Gastrocnemius medialis (tissue), 4 donors: ENCODE results near the gene STAT1. TPM values are rescaled to one million over a fixed set of nuclear protein-coding genes. Genes with fewer than 3 reads are reported as not detected.

ENCODE experiments used
- ATAC-seq, 2 donors: fragments of 150-250 bp; one replicate each; pipeline ENCODE4 v1.9.1; 2016
- DNase-seq, 2 donors: peaks; one replicate each; pipeline ENCODE4 v3.0.0-alpha.2; 2019
- H3K27ac ChIP-seq, 4 donors: fragments of 200-600 bp; sonication (generic); 1 replicate in 1 of 4; 2 replicates in 3 of 4; pipeline ENCODE4 v1.5.1; 2016 to 2018; ENCODE audit warnings: mild to moderate bottlenecking in 2 of 4, moderate library complexity in 1 of 4
- H3K27me3 ChIP-seq, 3 donors: fragments of 200-600 bp; sonication (generic) in 2 of 3; 1 replicate in 1 of 3; 2 replicates in 2 of 3; pipeline versions ENCODE4 v1.5.1 to v1.6.0; 2016 to 2019; ENCODE audit warnings: mild to moderate bottlenecking in 1 of 3, moderate library complexity in 1 of 3
- H3K36me3 ChIP-seq, 2 donors: fragments of 200-600 bp; sonication (generic) in 1 of 2; one replicate each; pipeline ENCODE4 v1.5.1; 2017 to 2018
- H3K4me1 ChIP-seq, 2 donors: fragments of 200-600 bp; sonication (generic) in 1 of 2; one replicate each; pipeline ENCODE4 v1.5.1; 2016 to 2017; ENCODE audit warnings: mild to moderate bottlenecking in 2 of 2
- H3K4me3 ChIP-seq, 4 donors: fragments of 200-600 bp; sonication (generic) in 3 of 4; 1 replicate in 1 of 4; 2 replicates in 3 of 4; pipeline ENCODE4 v1.5.1; 2016 to 2019; ENCODE audit warnings: mild to moderate bottlenecking in 2 of 4
- H3K9me3 ChIP-seq, 3 donors: fragments of 200-600 bp; sonication (generic) in 2 of 3; 1 replicate in 1 of 3; 2 replicates in 2 of 3; pipeline ENCODE4 v1.5.1; 2016 to 2019
- POLR2A ChIP-seq, 2 donors: fragments of 450-650 bp; IDR thresholded peaks; one replicate each; pipeline ENCODE4 v1.6.1; 2017; ENCODE audit warnings: antibody characterized with exemption in 2 of 2, mild to moderate bottlenecking in 2 of 2, moderate library complexity in 2 of 2
- in situ Hi-C, 4 donors: fragments of 200-750 bp; cut with MboI; loops; one replicate each; pipeline versions ENCODE4 v1.15.0 to v1.8.0; 2017; ENCODE audit warnings: low sequenced_read_pairs in 4 of 4
- intact Hi-C: fragments of 100-400 bp; cut with DNase I; formaldehyde crosslinking; loops from one replicate; pipeline ENCODE4 v1.15.1; 2023; ENCODE audit warnings: low total_unique reads
- total RNA-seq, 4 donors: library from RNA; depleted of rRNA; stranded (reverse); fragments of >200 nt; gene quantifications; one replicate each; pipeline versions ENCODE4 v1.1.0 to v1.2.3, GENCODE V29; 2016
- TF ChIP-seq, protein P1 (sequence below), 5 experiments: fragments of 450-650 bp in 3 of 5; fragments of 200-600 bp in 2 of 5; sonication (generic) in 2 of 5; IDR thresholded peaks in 4 of 5; conservative IDR thresholded peaks in 1 of 5; 1 replicate in 4 of 5; 2 replicates in 1 of 5; pipeline ENCODE4 v1.5.1; 2016 to 2019; ENCODE audit warnings: antibody characterized with exemption in 5 of 5, mild to moderate bottlenecking in 3 of 5, moderate library complexity in 3 of 5

STAT1 gene
- total RNA-seq, 4 donors from 2014 or later, result 23.0 to 36.9 (median 28.6) TPM

DNA sequence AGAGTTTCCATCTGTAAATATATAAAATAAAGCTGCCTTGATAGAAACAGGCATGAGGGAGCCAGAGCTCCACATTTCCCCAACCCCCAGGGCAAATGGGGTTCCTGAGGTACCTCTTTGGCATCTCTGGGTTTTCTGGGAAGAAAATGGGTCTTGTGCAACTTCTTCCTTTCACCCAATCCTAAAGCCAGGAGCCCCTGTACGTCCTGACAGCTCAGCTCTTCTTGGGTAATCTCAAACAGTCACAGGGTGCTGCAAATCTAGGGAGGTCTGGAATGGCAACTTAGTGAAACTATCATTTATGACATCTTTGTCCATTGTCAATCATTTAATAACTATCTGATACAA, 36.6 kb upstream of the STAT1 start:
- Histone ChIP-seq H3K27me3 (no peaks in the 10 kb centered on the region), H3K4me3 (no peak overlapping the region), H3K36me3 (no peaks in the 10 kb centered on the region), H3K9me3 (no peaks in the 10 kb centered on the region), H3K27ac (peak overlapping the region in 3 of 4 donors; percentile 11 to 24 (median 24)), H3K4me1 (no peaks in the 10 kb centered on the region)
- DNase-seq (no peak), ATAC-seq (peak; percentile 42 to 63)
- intact Hi-C loops (loop anchor here (5.0 to 10.0 kb wide), 2 partner anchors 104 to 472 kb away; partner anchors contain the start of gene STAT4), in situ Hi-C loops (loop anchor here in 2 of 4 donors (10.0 to 25.0 kb wide), 2 partner anchors 462 to 474 kb away; no protein-coding TSS in a partner anchor)
- TF ChIP-seq, protein P1, sequence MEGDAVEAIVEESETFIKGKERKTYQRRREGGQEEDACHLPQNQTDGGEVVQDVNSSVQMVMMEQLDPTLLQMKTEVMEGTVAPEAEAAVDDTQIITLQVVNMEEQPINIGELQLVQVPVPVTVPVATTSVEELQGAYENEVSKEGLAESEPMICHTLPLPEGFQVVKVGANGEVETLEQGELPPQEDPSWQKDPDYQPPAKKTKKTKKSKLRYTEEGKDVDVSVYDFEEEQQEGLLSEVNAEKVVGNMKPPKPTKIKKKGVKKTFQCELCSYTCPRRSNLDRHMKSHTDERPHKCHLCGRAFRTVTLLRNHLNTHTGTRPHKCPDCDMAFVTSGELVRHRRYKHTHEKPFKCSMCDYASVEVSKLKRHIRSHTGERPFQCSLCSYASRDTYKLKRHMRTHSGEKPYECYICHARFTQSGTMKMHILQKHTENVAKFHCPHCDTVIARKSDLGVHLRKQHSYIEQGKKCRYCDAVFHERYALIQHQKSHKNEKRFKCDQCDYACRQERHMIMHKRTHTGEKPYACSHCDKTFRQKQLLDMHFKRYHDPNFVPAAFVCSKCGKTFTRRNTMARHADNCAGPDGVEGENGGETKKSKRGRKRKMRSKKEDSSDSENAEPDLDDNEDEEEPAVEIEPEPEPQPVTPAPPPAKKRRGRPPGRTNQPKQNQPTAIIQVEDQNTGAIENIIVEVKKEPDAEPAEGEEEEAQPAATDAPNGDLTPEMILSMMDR (IDR thresholded peaks at IDR 0.05 in 4 of 5, conservative IDR thresholded peaks at IDR 0.05 in 1 of 5), result no peak
- TF ChIP-seq POLR2A (IDR thresholded peaks at IDR 0.05), result no peak

DNA sequence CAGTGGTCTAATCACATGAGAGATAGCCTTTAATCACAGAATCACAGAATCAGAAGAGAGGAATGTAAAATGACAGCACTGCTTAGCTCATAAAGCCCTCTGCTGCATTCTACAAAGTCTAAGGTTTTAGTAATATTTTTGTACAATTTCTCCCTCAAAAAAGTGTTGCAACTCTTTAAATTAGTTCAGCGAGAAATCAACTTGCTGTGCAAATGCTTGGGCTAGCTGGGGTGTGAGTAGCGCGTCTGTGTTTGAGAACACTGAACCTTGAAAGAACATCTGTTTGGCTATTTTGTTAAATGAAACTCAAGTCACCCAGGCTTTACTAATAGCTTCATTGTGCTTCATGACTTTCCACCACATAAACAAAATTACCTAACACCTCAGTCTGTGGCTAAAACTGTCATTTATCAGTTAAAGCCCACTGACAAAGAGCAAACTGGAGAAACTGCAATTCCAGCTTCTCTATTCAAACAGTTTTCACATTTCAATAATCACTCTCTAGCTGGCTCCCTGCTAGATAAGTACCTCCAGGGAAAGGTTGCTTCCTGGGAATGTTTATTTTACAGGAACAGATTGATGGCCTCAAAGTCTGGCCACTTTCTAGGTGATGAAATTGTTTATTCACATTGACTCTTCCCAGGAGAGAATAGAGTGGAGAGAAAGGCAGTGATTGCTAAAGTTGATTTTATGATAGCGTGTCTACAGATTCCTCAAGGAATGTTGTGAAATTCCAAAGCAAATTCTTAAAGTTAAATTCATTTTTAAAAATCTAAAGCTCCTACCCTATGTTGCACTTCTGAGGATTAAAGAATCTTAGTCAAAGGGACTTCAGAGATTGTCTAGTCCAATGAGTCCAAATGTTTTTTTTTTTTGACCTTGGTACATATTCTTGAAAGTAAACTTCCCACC, 36.0 kb upstream of the STAT1 start:
- in situ Hi-C loops, result loop anchor here in 2 of 4 donors (10.0 to 25.0 kb wide), 2 partner anchors 462 to 475 kb away; no protein-coding TSS in a partner anchor

DNA sequence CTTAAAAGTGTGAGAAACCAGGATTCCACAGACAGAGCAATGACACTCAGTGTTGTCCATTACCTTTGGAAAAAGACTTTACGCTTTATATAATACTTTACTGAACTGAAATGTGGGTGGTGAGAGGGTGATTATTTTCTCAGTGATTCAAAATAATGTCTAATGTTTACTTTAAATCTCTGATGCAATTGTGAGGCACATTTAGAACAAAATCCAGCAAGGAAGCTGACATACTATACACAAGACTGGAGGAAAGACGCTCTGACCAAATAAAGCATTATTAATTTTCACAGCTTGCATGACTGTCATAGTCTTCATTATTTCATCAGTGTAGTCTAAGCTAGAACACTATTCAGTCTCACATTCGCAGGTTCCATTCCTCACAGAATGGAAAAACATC, 34.1 kb upstream of the STAT1 start:
- no peak for DNase-seq
- H3K9me3 ChIP-seq, result no peaks in the 10 kb centered on the region
- in situ Hi-C loops, result no loop called here
- no peaks in the 10 kb centered on the region for H3K36me3 ChIP-seq
- TF ChIP-seq POLR2A (IDR thresholded peaks at IDR 0.05), result no peak
- TF ChIP-seq, protein P1 (IDR thresholded peaks at IDR 0.05 in 4 of 5, conservative IDR thresholded peaks at IDR 0.05 in 1 of 5), result no peak
- H3K27me3 ChIP-seq, result no peaks in the 10 kb centered on the region
- no peak overlapping the region for H3K27ac ChIP-seq
- no peak overlapping the region for H3K4me3 ChIP-seq
- ATAC-seq, result no peak
- intact Hi-C loops, result no loop called here
- H3K4me1 ChIP-seq, result no peaks in the 10 kb centered on the region

More for the DNA sequence above, 36.0 kb upstream of the STAT1 start:
- no peaks in the 10 kb centered on the region for H3K4me1 ChIP-seq
- DNase-seq (no peak), ATAC-seq (peak; percentile 74 to 75)
- H3K27ac ChIP-seq, result peak overlapping the region in 3 of 4 donors; percentile 15 to 24 (median 16)
- H3K27me3 ChIP-seq, result no peaks in the 10 kb centered on the region
- intact Hi-C loops, result loop anchor here (5.0 to 10.0 kb wide), 2 partner anchors 105 to 472 kb away; partner anchors contain the start of gene STAT4
- TF ChIP-seq, protein P1 (IDR thresholded peaks at IDR 0.05 in 4 of 5, conservative IDR thresholded peaks at IDR 0.05 in 1 of 5), result no peak
- TF ChIP-seq POLR2A (IDR thresholded peaks at IDR 0.05), result no peak
- H3K36me3 ChIP-seq, result no peaks in the 10 kb centered on the region
- no peaks in the 10 kb centered on the region for H3K9me3 ChIP-seq
- no peak overlapping the region for H3K4me3 ChIP-seq

DNA sequence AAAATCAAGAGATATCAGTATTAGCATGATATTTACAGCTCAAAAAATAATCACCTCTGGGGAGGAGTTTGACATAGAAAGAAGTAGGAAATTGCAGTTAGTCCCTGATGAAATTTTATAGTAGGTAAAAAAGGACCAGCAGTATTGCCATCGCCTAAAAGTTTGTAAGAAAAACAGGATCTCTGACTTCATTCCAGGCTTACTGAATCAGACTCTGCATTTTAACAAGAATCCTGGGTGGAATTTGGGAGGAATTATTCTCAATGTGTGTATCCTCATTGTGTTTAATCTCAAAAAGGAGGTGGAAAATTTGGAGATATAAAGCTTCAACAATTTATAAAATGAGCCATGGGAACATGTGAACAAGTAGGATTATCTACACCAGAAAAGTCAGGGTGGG, 31.2 kb upstream of the STAT1 start:
- Histone ChIP-seq H3K36me3 (no peaks in the 10 kb centered on the region), H3K4me1 (no peaks in the 10 kb centered on the region), H3K27me3 (no peaks in the 10 kb centered on the region), H3K27ac (no peak overlapping the region), H3K4me3 (no peak overlapping the region), H3K9me3 (no peaks in the 10 kb centered on the region)
- no peak for TF ChIP-seq POLR2A (IDR thresholded peaks at IDR 0.05)
- TF ChIP-seq, protein P1 (IDR thresholded peaks at IDR 0.05 in 4 of 5, conservative IDR thresholded peaks at IDR 0.05 in 1 of 5), result no peak
- no peak for DNase-seq
- intact Hi-C loops (no loop called here), in situ Hi-C loops (no loop called here)
- no peak for ATAC-seq
